GM19468 (cell line): ENCODE results near the gene GNG13.
"Not testable (repeated sequence)": the region's sequence is repeated elsewhere in the genome, so short reads cannot be mapped to it uniquely, and the experiment has no call there.

Experiments used
- ATAC-seq: cut with Tn5 transposase; IDR thresholded peaks from one replicate; pipeline ENCODE4 v1.9.1; 2021; ENCODE audit warnings: mild to moderate bottlenecking, moderate library complexity, moderate number of reproducible peaks; ENCODE audit not compliant: unreplicated experiment; ENCODE audit errors: extremely low read depth

Gene GNG13

DNA sequence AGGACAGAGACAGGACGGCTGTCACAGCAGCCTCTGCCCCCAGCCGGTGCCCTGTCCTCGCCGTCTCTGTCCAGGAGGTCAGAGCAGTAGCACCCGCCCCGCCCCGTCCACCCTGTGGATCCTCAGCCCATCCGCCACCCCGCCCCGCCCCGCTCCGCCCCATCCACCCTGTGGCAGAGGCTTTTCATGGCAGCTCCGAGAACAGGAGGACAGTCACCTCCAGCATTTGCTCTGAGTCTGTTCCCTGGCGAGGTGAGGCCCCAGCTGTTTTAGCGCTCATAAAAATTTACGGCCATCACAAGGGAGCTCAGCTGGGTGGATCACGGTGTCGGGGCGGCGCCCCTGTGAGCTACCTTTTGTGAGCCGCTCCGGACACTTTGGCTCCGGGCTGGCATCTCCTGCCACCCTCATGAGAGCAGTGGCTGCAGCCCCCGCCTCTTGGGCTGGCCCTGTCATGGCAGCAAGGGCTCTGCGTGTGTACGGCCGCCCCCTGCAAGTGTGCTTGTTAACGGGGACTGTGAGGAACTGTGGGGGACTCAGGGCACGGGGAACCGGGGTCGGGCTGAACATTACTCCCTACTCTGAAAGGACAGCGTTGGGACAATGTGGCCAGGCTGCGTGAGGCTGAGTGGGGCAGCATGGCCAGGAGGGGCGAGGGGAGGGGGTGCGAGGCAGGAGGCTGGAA is 32.3 kb upstream of the GNG13 start:
- no peak for ATAC-seq

- no peak for ATAC-seq
Measured at GRCh38 chr16:831571-832413, 31.3 kb upstream of the GNG13 start.

DNA sequence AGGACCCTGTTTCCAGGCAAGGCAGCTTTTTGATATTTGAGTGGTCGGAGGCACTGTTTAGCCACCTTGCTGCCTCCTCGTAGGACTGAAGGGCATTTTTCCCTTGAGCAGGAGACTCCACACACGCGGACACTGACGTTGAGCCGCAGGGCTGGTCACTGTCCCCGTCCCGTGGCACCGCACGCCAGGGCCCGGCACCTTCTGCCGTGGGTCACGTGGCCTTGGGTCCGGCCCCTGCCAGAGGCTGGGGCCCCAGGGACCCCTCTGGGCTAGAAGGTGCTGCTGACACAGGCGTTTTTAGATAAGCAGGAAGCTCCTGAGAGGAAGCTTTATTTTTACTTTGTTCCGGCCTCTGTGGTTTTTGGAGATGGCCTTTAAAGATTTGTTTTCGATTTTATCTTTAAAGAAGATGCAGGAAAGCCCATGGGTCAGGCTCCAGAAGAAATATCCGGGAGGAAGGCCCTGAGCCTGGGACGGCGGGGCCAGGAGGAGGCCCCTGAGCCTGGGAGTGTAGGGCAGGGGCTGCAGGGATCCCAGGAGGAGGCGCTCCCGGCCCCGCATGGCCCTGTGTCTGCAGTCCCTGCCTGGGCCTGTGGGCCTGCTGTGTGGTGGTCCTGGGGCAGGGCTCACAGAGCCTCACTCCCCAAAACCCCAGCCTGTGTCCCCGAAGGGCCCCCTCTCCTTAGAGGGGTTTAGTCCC is 30.5 kb upstream of the GNG13 start:
- ATAC-seq = no peak

GRCh38 chr16:830107-830870 is 29.8 kb upstream of the GNG13 start:
- no peak for ATAC-seq

- no peak for ATAC-seq
Measured at GRCh38 chr16:828891-829290, 28.4 kb upstream of the GNG13 start.

GRCh38 chr16:827513-827912 is 27.0 kb upstream of the GNG13 start:
- ATAC-seq = no peak

GRCh38 chr16:825341-826061 is 25.0 kb upstream of the GNG13 start:
- no peak for ATAC-seq

DNA sequence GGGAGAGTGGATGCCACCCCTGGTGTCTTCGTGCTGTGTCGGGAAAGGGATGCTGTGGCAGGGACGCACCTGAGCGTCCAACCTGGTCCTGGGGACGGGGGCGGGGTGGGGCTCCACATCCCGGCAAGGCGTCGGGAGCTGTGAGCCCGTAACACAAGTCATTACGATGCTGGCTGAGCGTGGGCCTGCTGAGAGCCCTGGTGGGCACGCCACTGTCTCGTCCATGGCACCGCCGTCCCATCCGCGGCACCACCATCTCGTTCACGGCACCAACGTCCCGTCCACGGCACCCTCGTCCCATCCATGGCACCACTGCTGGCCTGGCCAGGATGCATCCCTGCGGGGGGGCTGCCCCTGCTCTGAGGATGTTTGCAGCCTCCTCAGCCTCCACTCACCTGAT is 24.1 kb upstream of the GNG13 start:
- ATAC-seq = no peak

DNA sequence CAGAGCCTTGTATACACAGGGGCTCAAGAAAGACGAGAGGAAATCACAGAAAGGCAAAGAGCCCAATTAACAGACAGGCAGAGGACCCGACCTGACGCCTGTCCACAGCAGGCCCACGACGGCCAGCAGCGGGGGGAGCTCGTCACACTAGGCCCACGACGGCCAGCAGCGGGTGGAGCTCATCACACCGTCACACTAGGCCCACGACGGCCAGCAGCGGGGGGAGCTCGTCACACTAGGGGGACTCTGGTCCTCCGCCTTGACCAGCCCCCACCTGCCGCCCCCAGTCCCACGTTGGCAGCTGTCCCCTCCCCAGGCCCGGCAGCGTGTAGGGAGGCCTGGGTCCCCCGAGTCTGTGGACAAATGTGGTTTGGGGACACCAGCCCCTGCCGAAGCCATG is 23.7 kb upstream of the GNG13 start:
- ATAC-seq = no peak

- ATAC-seq = no peak
Measured at GRCh38 chr16:822909-823297, 22.4 kb upstream of the GNG13 start.

DNA sequence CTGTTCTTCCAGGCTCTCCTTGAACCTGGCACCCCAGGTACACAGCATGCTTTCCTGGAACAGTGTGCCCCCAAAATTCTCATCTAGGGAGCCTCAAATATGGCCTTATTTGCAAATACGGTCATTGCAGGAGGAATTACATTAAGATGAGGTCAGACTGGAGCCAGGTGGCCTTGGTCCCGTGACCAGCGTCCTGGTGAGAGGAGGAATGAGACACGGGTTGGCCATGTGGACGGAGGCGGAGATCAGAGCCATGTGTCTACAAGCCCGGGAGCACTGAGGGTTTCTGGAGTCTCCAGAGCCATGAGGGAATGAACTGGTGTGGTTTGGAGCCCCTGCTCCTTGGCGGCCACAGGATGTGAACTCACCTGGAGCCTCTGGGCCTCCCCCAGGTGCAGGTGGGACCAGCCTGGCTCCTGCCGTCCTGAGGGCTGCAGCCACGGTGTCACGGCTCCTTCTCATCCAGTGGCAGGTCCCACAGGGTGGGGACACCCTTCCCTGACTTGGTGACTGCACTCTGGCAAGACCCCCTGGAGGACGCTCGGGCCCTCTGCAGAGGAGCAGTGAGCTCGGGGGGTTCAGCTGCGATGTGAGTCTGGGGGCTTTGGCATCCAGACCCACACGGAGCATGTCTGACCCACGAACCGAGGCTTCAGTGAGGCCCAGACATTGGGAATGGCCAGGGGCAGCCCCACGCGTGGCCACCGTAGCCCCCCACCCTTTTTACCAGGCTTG is 21.8 kb upstream of the GNG13 start:
- ATAC-seq = no peak

GRCh38 chr16:821751-822150 is 21.2 kb upstream of the GNG13 start:
- no peak for ATAC-seq

DNA sequence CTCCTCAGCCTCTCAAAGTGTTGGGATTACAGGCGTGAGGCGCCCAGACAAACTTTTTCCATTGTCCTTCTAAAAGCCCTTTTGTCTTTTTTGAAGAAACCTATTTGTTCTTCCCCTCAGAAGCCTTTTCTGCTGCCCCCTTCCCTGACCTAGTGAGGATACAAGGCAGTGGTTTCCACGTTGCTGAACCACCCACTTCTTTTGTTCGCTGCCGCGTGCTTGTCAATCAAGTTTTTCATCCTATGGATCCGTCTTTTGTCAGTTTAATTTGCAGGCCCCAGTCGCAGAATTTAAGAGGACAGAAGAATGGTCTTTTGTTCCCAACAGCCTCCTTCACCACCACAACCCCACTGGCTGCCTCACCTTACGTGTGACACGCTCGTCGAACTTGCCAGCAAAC is 20.2 kb upstream of the GNG13 start:
- ATAC-seq = no peak

DNA sequence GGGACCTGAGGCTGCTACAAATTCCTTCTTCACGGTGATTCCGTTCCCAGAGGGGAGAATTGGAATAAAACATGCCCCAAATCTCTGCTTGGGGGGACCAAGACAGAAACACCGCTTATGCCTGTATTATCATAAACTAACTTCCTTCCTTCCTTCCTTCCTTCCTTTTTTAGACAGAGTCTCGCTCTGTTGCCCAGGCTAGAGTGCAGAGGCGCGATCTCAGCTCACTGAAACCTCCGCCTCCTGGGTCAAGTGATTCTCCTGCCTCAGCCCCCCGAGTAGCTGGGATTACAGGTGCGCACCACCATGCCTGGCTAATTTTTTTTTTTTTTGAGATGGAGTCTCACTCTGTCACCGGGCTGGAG is 19.5 kb upstream of the GNG13 start:
- ATAC-seq = not testable (repeated sequence)

GRCh38 chr16:819336-820043 is 19.0 kb upstream of the GNG13 start:
- ATAC-seq = no peak

DNA sequence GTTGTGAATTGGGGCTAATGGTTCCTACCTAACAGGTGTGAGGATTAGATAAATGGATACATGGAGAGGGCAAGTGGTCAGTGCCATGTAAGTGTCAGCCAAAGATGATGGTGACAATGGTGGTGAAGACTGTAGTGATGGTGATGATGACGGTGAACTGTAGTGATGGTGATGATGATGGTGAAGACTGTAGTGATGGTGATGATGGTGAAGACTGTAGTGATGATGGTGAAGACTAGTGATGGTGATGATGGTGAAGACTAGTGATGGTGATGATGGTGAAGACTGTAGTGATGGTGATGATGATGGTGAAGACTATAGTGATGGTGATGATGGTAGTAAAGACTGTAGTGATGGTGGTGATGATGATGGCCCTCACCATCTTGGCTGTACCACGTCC is 18.1 kb upstream of the GNG13 start:
- no peak for ATAC-seq

DNA sequence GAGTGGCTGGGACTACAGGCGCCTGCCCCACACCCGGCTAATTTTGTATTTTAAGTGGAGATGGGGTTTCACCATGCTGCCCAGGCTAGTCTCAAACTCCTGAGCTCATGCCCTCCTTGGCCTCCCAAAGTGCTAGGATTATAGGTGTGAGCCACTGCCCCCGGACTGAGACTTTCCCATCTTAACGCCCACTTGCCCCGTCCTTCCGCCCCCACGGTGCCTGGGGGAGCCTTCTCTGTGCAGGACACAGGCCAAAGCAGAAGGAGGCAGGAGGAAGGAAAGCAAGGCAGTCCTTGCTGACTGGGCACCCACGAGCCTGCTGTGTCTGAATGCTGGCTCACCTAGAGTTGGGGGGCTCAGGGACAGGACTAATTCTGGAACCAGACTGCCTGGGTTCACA is 17.6 kb upstream of the GNG13 start:
- no peak for ATAC-seq

GRCh38 chr16:817001-817906 is 16.7 kb upstream of the GNG13 start:
- ATAC-seq = no peak
